Measurements from ENCODE around the gene RAB11FIP4.

RAB11FIP4 gene

DNA sequence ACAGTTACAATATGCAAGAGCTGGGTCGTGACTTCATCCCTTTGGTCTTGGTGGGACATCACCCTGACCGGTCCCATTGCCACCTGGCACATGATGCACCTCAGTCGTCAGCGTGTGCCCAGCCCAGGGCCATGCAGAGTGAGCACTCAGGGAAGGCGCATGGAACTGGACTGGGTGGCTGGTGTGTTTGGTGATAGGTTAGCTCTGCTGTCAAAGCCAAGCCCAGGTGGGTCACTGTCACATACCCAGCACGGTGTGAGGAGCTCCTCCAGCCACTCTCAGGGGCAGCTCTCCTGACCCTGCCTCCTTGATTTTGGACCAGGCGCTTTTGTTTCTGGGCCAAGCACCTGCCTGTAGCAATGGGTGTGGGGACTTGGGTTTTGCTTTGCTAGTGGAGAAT lies 180.9 kb downstream of the RAB11FIP4 start:
- no peak for DNase-seq

DNA sequence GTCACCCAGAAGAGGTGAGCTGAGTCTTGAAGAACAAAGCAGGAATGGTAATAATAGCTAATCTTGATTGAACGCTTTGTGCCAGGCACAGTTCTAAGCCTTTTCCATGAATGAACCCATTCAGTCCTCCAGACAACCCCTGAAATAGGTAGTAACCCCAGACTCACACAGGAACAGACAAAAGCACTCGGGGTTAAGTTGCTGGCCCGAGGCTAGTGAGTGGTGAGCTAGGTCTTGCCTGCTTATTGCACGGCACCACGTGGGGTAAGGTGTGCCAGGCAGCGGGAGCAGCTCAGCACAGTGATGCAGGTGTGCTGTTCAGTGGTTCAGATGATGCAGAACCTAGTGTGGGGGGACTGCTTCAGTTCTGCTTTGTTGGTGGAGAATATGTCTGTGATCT lies 181.6 kb downstream of the RAB11FIP4 start:
- DNase-seq, result no peak

DNA sequence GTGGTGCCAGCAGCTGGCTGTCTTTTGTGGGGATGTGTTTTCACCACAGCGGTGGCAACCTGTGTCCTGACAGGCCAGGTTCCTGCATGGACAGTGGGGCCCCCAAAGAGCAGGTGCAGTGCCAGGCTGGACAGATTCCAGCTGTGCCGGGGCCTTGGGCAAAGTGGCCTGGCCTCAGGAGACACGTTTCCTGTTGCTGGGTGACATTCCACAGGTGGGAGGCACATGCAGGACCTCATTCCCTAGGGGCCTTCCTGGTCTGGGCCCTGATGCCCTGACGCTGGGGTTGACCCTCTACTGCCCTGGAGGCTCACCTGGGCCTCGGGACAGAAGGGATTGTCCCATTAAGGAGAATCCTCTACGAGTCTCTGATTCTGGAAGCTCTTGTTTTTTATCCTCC lies 182.4 kb downstream of the RAB11FIP4 start:
- no peak for DNase-seq

DNA sequence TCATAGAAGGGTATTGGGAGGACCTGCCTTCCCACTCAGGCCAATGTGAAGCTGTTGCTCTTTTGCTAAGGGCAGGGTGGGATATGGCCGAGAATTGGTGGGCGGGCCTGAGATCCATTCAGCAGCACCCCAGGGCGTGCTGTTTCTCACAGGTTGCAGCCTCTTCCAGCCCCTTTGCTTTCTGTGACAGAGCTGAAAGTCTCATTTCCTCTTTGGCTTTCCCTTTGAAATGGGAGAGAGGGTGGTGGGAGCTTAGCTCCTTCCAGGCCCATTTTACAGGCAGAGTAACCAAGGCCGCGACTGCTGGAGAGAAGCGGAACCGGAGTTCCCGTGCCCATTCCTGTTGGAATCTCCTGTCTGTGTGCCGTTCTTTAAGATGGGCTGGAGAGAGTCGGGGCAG lies 183.0 kb downstream of the RAB11FIP4 start:
- no peak for DNase-seq

DNA sequence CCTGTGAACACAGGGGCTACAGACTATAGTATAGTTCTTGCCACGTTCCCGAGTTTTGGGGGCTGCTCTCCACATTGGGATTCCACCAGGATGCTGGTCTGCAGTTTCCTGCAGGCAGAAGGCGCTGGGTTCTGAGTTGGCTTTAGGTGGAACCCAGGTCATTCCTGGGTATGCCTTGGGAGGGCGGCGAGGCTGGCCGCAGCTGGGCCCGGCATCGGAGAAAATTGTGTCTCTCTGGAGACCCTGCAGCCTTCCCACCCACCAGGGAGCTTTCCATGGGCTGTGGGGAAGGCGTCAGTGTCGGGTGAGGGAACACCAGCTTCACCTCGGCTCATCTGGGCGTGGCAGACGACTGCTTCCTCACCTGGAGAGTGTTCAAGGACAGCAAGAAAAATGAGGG lies 183.6 kb downstream of the RAB11FIP4 start:
- DNase-seq, result no peak

DNA sequence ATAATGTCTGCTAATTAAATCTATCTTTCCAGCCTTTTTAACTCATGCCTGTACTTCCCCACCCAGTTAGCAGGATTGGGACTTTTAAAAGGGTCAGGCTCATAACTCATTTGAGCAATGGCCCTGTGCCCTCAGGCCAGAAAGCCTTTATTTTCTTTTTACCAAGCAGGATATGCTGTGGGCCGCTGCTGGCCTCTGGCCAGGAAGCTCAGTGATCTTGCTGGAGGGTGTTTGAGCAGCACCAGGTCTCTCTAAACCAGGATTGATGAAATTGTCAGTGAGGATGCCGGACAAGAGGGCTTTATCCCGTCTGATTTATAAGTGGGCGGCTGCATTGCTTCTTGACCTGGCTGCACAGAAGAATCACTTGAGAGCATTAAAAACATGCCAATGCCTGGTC lies 187.8 kb downstream of the RAB11FIP4 start:
- no peak for DNase-seq

DNA sequence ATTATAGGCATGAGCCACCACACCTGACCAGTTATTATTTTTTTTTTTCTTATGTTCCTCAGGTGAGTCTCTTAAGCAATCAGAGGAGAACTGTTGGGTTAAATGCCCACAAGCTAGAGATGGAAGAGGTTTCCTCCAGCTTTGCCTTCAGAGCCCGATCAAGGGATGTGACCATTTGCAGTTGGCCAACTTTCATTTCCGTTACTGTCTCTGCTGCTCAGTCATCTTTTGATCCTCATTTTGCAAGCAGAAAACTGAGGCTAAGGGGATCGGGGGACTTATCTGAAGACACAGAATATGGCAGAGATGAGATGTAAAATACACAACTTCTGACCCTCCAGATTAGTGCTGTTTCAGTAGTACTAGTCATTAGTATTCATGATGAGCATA lies 188.8 kb downstream of the RAB11FIP4 start:
- no peak for DNase-seq

DNA sequence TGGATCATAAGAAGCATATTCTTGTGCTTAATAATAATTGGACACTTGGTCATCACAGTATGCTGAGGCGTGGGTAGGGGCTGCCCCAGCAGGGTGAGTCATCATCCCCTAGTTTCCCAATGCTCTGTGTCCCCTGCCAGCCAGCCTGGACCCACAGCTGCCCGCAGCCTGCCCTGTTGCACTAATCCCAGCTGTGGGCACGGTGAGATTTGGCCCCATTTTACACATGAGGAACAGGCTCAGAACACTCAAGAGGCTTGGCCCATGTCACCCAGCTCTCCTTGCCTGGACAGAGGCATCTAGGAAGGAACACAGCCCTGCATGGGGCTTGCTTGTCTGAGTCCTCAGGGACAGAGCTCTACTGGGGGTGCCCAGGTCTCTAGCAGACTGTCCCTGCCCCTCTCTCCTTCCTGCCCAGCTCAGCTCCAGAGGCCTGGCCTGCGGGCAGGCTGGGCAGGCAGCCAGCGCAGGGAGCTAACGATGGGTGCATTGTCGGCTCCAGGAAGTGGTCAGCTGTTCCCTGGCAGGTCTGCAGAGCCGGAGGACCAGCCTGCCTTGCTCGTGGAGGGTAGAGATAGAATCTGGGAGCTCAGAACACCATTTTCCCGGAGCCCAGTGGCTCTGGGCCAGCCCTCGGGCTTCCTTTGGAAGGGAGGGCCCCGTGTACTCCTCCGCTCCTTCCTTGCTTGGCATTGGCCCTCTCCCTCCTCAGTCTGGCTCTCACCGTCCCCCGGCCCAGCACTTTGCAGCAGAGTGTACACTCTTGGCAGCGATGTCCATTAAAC lies 189.4 kb downstream of the RAB11FIP4 start:
- peak; percentile 96 for DNase-seq

DNA sequence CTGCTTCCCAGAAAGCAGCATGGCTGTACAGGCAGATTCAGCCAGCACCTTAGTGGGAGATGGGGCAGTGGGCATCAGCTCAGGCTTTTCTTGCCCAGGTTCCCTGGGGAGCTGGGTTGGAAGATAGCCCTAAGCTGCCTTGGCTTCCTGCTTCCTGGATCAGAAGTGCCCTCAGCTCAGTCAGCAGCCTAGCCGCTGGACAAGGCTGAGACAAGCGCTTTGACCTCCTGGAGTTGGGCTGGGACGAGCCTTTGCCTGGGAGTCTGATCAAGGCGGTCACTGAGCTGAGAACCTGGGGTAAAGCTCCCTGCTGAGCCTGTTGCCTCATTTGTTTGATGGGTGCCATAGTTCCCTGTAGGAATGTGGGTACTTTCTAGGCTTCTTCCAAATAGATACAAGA lies 190.0 kb downstream of the RAB11FIP4 start:
- no peak for DNase-seq

DNA sequence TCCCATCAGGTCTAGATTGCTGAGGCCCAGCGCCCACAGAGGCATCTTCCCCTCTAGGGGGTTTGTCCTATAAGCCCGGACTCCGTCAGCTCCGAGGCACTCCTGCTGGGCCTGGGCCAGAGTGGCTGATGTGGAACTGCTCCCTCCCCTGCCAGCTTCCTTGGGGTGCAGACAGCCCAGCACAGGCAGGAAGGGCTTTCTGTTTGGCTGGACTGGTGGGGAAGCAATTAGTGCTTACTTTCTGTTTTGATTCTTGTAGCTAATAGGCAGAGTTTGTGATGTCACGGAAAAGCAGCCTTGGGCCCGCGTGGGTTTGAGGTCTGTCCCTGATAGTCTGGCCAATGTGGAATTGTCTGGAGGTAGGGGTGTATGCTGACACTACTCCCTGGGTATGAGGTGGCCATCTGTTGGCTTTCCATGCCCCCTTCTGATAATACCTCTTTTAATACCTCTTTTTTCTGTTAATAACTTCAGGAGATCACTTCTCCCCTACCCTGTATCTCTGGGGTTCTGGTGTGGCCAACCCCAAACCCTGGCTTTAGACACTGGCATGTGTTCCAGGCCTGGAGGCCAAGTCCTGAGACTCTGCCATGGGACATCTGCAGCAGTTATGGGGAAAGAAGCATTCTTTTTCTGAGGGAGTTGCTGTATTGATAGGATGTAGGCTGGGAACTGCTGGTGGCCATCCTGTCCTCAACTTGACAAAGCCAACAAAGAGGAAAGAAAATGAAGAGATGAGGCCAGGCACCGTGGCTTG lies 190.9 kb downstream of the RAB11FIP4 start:
- DNase-seq, result peak; percentile 80 to 85

DNA sequence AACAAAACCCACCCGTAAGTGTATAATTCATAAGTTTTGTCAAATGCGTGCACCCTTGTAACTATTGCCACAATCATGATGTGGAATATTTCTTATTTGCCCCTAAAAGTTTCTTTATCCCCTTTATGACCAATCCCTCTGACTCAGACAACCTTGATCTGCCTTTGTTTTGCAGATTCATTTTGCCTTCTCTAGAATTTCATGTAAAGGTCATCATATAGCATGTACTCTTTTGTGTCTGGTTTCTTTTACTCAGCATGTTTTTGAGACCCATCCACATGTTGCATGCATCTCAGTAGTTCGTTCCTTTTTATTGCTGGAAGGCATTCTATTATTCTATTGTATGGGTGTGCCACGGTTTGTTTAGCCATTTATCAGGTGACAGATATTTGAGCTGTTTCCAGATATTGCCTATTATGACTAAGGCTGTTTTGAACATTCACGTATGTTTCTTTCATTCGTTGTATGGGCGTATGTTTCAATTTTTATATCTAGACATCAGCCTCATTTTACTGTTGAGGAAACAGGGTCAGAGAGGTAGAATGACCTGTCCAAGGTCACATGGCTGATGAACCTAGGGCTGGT lies 192.4 kb downstream of the RAB11FIP4 start:
- DNase-seq, result no peak

DNA sequence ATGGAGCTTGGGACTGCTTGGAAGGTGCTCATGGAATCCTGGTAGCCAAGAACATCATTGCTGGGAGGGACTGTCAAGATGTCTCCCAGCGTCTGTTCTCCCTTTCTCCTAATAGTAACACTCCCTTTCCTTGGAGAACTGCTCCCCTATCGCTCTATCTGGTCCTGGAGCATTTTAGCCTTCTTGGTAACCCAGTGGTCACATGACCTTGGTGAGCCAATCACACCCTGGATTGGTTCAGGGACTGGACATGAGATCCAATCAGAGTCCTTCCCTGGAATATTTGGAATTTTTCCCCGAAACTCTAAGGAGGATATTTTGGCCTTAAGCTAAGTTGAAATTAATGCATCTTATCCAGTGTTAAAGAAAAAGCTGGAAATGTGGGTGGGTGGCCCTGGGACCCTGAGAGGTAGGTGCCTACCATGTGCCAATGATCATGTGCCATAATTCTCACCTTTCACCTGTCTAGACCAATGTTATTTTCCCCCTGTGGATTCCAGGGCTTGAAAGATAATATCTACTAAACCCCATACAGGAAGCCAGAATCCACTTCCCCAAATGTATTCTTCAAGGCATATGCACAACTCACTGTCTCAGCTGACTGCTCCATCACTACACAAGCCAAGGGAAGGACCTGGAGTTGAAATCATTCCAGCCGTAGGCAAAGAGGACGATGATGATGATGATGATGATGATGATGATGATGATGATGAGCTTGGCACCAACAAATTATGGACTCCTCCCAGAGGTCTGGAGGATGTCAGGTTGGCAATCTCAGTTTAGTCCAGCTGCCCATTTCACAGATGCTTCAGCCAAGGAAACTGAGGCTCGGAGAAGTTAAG lies 193.2 kb downstream of the RAB11FIP4 start:
- DNase-seq, result peak in 1 of 2 donors; percentile 54

DNA sequence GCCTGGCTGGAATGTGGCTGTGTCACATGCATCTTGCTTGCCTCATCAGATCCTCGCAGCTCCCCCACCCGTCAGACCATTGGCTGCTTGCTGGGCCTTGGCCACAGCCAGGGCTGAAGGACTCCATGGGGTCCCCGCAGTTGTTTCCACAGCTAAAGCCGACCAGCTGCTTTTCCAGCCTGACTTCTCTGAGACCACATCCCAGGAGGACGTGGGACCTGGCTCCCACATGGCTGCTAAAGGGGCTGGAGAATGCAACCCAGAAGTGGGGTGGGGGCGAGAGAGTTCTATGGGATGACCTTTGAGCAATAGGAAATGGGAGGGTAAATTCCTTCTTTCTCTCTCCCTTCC lies 193.8 kb downstream of the RAB11FIP4 start:
- DNase-seq, result no peak

DNA sequence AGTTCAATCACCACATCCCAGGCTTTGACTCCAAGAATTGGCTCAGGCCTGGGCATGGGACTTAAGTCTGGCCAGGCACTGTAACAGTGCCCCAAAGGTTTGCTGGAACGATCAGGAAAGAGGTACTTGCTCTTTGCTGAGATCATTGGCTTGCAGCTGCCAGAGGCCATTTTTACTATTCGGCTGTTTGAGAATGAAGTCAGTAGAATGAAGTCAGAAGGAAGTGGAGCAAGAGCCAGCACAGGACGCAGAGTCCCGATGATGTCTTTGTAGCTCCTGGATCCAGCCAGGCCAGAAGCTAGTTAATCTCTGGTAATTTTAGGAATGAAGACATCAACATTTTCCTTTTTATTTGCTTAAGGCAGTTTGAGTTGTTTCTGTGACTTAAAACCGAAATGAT lies 195.5 kb downstream of the RAB11FIP4 start:
- peak; percentile 48 to 58 for DNase-seq

DNA sequence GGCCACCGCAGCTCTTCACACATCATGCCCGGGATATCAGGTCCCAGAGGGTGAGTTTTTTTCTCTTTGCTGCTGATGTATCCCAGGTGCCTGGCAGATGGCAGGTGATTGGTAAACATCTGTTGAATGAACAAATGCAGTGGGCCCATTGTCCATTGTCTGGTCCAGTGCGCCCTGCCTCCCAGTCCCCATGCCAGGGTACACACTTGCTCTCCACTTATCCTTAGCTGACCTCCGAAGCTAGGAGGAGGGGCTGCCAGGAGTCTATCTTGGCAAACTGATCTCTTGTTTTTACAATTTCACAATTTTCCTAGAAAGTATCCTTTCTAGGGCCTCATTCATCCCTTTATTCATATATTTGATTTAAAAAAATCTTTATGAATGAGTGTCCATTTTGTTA lies 196.0 kb downstream of the RAB11FIP4 start:
- no peak for DNase-seq

Measured in inflammatory macrophage treated with lipopolysaccharide for 1 hour (primary cell).